Activated CD8-positive, alpha-beta memory T cell treated with anti-CD3 and anti-CD28 coated beads, Interleukin-2, amount 10 ng/mL, durations not matched to agents 7 days and 5 days (primary cell): ENCODE data around the gene TP53TG5. TPM values are rescaled to one million over a fixed set of nuclear protein-coding genes. Genes with fewer than 3 reads are reported as not detected.

Experiments used
- ATAC-seq: fragments of 150-1000 bp; cut with Tn5 transposase; one replicate; pipeline ENCODE4 v1.10.0; 2021; ENCODE audit warnings: moderate library complexity
- CTCF ChIA-PET: fragments of 350-600 bp; sonication (Branson Sonifier 250); formaldehyde crosslinking; loops from one replicate; lab custom pipeline; 2021; ENCODE audit warnings: antibody characterized with exemption; lab: Charles Lee
- DNase-seq: peaks from one replicate; pipeline ENCODE4 v3.0.0-alpha.2; 2020
- H3K27ac Mint-ChIP-seq: one replicate; pipeline ENCODE4 v1.8.0; 2021; ENCODE audit warnings: mild to moderate bottlenecking, mixed read lengths
- H3K27me3 Mint-ChIP-seq: one replicate; pipeline ENCODE4 v1.8.0; 2021; ENCODE audit warnings: mixed read lengths
- H3K36me3 Mint-ChIP-seq: one replicate; pipeline ENCODE4 v1.8.0; 2021; ENCODE audit warnings: mild to moderate bottlenecking, mixed read lengths
- H3K4me1 Mint-ChIP-seq: one replicate; pipeline ENCODE4 v1.8.0; 2021; ENCODE audit warnings: mixed read lengths
- H3K4me3 Mint-ChIP-seq: one replicate; pipeline ENCODE4 v1.8.0; 2021; ENCODE audit warnings: mild to moderate bottlenecking, moderate library complexity, mixed read lengths
- H3K9me3 Mint-ChIP-seq: one replicate; pipeline ENCODE4 v1.8.0; 2022; ENCODE audit warnings: low read depth, mixed read lengths
- total RNA-seq, 2 experiments: library from RNA; stranded (reverse); gene quantifications; one replicate each; pipeline ENCODE4 v1.2.3, GENCODE V29; 2021

The TP53TG5 gene
- total RNA-seq, 2 experiments from 2014 or later, result 0.15 TPM; not detected in 1

DNA sequence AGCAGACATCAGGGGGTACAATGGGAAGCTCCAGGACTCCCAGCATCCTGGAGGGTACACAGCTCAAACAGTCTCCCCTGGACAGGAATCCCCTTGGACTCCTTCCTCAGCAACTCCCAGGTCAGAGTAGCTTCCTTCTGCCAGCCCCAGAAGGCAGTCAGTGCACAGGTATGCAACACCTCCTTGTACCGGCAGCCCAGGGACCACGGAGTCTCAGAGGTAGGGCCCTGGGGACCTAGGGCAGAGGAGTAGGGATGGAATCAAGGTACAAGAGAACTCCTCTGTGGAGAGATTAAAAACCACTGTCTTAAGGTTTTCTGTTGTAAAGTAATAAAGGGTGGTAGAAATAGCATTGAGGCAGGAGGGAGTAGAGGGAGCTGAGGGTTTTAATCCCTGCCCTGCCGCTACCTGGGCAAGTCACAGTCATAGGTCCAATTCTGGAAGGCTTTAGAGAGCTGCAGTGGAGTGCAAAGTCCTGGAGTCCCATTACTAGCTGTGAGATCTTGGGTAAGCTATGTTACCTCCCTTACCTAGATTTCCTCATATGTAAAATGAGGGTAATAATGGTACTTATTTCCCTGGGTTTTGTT, 7.5 kb downstream of the TP53TG5 start:
- no peak overlapping the region for H3K27ac Mint-ChIP-seq
- H3K36me3 Mint-ChIP-seq, result peaks cover 22% of the 10 kb centered on the region
- peaks cover 51% of the 10 kb centered on the region for H3K4me1 Mint-ChIP-seq
- H3K27me3 Mint-ChIP-seq, result no peaks in the 10 kb centered on the region
- ATAC-seq, result no peak
- H3K4me3 Mint-ChIP-seq, result no peak overlapping the region
- no peaks in the 10 kb centered on the region for H3K9me3 Mint-ChIP-seq
- peak; percentile 37 for DNase-seq
- CTCF ChIA-PET, result interaction anchor here (1.2 to 19.3 kb wide), 8 partner anchors 8 to 79 kb away, joined by 3 to 478 read pairs (median 27); partner anchors contain the start of genes DBNDD2, PIGT, SDC4 and SYS1

GRCh38 chr20:45368221-45368980, 9.7 kb downstream of the TP53TG5 start:
- H3K9me3 Mint-ChIP-seq, result no peaks in the 10 kb centered on the region
- DNase-seq (peak; percentile 70), ATAC-seq (peak; percentile 57)
- H3K4me1 Mint-ChIP-seq, result peaks cover 54% of the 10 kb centered on the region
- peaks cover 27% of the 10 kb centered on the region for H3K36me3 Mint-ChIP-seq
- peak overlapping the region; percentile 73 for H3K27ac Mint-ChIP-seq
- H3K4me3 Mint-ChIP-seq, result peak overlapping the region; percentile 37
- CTCF ChIA-PET, result interaction anchor here (0.9 to 19.3 kb wide), 7 partner anchors 11 to 403 kb away, joined by 3 to 478 read pairs (median 4); no protein-coding TSS in a partner anchor
- no peaks in the 10 kb centered on the region for H3K27me3 Mint-ChIP-seq

- CTCF ChIA-PET, result interaction anchor here (2.4 to 19.3 kb wide), 2 partner anchors 67 to 83 kb away, joined by 6 to 478 read pairs; no protein-coding TSS in a partner anchor
- ATAC-seq (no peak), DNase-seq (no peak)
- Mint-ChIP-seq H3K27ac (no peak overlapping the region), H3K4me1 (peaks cover 52% of the 10 kb centered on the region), H3K27me3 (peaks cover 3% of the 10 kb centered on the region), H3K36me3 (peaks cover 27% of the 10 kb centered on the region), H3K4me3 (no peak overlapping the region), H3K9me3 (no peaks in the 10 kb centered on the region)
Measured at GRCh38 chr20:45367126-45367525, 11.0 kb downstream of the TP53TG5 start.

DNA sequence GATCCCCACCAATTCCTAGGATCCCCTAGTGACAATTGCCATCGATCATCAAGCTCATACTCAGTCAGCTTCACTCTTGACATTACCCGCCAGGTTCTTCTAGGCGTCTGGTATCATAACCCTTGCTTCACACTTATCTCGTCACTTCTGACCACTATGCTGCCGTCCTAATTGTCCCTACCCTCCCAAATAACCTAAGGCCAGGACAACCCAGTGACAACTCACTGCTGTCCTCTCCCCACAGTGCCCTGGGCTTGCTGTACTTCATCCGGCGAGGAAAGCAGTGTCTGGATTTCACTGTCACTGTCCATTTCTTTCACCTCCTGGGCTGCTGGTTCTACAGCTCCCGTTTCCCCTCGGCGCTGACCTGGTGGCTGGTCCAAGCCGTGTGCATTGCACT, 11.5 kb downstream of the TP53TG5 start:
- Mint-ChIP-seq H3K27me3 (peaks cover 3% of the 10 kb centered on the region), H3K36me3 (peaks cover 27% of the 10 kb centered on the region), H3K4me1 (peaks cover 56% of the 10 kb centered on the region), H3K9me3 (no peaks in the 10 kb centered on the region), H3K4me3 (no peak overlapping the region), H3K27ac (no peak overlapping the region)
- CTCF ChIA-PET, result interaction anchor here (19.3 kb wide), 1 partner anchor 67 kb away, joined by 478 read pairs; no protein-coding TSS in a partner anchor
- ATAC-seq, result no peak
- DNase-seq, result no peak

GRCh38 chr20:45366192-45366591, 11.9 kb downstream of the TP53TG5 start:
- Mint-ChIP-seq H3K4me1 (peaks cover 56% of the 10 kb centered on the region), H3K36me3 (peaks cover 27% of the 10 kb centered on the region), H3K4me3 (no peak overlapping the region), H3K27me3 (peaks cover 3% of the 10 kb centered on the region), H3K27ac (no peak overlapping the region), H3K9me3 (no peaks in the 10 kb centered on the region)
- ATAC-seq (no peak), DNase-seq (no peak)
- CTCF ChIA-PET, result interaction anchor here (19.3 kb wide), 1 partner anchor 68 kb away, joined by 478 read pairs; no protein-coding TSS in a partner anchor

- CTCF ChIA-PET, result interaction anchor here (0.7 to 19.3 kb wide), 6 partner anchors 8 to 295 kb away, joined by 3 to 478 read pairs (median 110); partner anchors contain the start of gene PIGT
- DNase-seq, result peak; percentile 30
- ATAC-seq, result no peak
- H3K4me1 Mint-ChIP-seq, result peaks cover 56% of the 10 kb centered on the region
- no peaks in the 10 kb centered on the region for H3K9me3 Mint-ChIP-seq
- H3K36me3 Mint-ChIP-seq, result peaks cover 27% of the 10 kb centered on the region
- no peak overlapping the region for H3K27ac Mint-ChIP-seq
- H3K27me3 Mint-ChIP-seq, result peaks cover 3% of the 10 kb centered on the region
- no peak overlapping the region for H3K4me3 Mint-ChIP-seq
Measured at GRCh38 chr20:45365444-45365970, 12.6 kb downstream of the TP53TG5 start.

- peaks cover 3% of the 10 kb centered on the region for H3K27me3 Mint-ChIP-seq
- peak overlapping the region; percentile 97 for H3K27ac Mint-ChIP-seq
- peak overlapping the region; percentile 100 for H3K4me3 Mint-ChIP-seq
- H3K9me3 Mint-ChIP-seq, result no peaks in the 10 kb centered on the region
- peaks cover 54% of the 10 kb centered on the region for H3K4me1 Mint-ChIP-seq
- ATAC-seq (no peak), DNase-seq (peak; percentile 39)
- CTCF ChIA-PET, result interaction anchor here (0.7 to 19.3 kb wide), 26 partner anchors 10 to 606 kb away, joined by 3 to 478 read pairs (median 6); partner anchors contain the start of genes PIGT and SDC4
- peaks cover 27% of the 10 kb centered on the region for H3K36me3 Mint-ChIP-seq
Measured at GRCh38 chr20:45363611-45364492, 14.3 kb downstream of the TP53TG5 start.

DNA sequence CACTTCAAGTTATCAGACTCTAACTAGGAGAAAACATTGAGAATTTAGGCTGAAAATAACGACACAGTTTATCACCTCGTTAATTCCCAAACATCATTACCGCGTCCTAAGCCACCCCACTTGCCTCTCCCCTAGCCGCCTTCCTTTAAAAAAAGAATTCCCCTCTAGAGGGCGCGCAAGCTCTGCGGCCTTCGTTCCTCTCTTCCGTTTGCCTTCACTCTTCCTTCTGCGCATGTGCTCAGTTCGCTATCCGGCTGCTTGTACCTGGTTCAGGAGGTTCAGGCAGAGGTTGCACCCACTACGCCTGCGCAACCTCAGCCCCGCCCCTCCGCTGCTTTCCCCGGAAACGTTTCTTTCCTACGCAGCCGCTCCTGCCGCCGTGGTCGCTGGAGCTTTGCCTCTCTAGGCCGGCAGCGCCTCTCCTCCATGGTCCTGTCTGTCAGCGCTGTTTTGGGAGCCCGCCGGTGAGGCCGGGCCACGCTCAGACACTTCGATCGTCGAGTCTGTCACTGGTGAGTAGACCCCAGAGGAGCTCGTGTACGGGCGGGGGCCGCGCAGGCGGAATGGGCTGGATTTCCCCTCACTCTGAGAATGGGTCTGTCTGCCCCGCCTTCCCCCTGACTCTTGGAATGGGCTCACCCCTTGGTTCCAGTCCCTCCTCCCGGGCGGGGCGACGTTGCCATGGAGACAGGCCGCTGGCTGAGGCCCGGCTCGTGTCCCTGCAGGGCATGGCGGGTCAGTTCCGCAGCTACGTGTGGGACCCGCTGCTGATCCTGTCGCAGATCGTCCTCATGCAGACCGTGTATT, 15.1 kb downstream of the TP53TG5 start, which contains the start of gene SYS1:
Gene SYS1 (plus strand): TSS at position 353 of the 807 bp plus-strand sequence. CDS start 376 bp downstream, at position 729.
- Mint-ChIP-seq H3K27me3 (peaks cover 3% of the 10 kb centered on the region), H3K9me3 (no peaks in the 10 kb centered on the region), H3K36me3 (peaks cover 23% of the 10 kb centered on the region), H3K27ac (peak within 1 kb of the TSS; percentile 97), H3K4me1 (peaks cover 52% of the 10 kb centered on the region), H3K4me3 (peak within 1 kb of the TSS; percentile 100)
- peak; percentile 92 for ATAC-seq
- CTCF ChIA-PET, result interaction anchor here (0.7 to 19.3 kb wide), 32 partner anchors 10 to 606 kb away, joined by 3 to 478 read pairs (median 5); partner anchors contain the start of genes PIGT and SDC4
- peak; percentile 99 for DNase-seq

DNA sequence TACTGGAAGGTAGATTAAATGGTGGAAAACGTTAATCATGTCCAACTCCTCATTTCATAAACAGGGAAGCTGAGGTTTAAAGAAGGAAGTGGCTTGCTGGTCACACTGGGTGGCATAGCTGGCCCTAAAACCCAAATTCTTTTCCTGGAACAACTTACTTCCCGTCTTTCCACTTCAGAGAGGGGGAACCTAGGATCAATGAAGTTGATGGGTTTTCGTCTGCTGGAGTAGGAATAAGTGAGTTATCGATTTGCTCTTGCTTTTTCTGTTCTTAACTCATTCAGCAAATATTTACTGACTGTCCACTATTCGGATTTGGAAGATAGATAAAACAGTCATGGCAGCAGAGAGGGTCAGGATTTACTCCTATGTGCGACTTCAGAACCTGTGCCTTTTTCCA, 16.3 kb downstream of the TP53TG5 start:
- Mint-ChIP-seq H3K4me3 (no peak overlapping the region), H3K27me3 (peaks cover 3% of the 10 kb centered on the region), H3K27ac (no peak overlapping the region), H3K9me3 (no peaks in the 10 kb centered on the region), H3K36me3 (peaks cover 12% of the 10 kb centered on the region), H3K4me1 (peaks cover 51% of the 10 kb centered on the region)
- CTCF ChIA-PET, result interaction anchor here (0.8 to 19.3 kb wide), 15 partner anchors 9 to 409 kb away, joined by 3 to 478 read pairs (median 10); partner anchors contain the start of gene PIGT
- DNase-seq (no peak), ATAC-seq (no peak)

GRCh38 chr20:45359406-45360148, 18.5 kb downstream of the TP53TG5 start:
- H3K9me3 Mint-ChIP-seq, result no peaks in the 10 kb centered on the region
- no peak overlapping the region for H3K27ac Mint-ChIP-seq
- H3K4me1 Mint-ChIP-seq, result peaks cover 54% of the 10 kb centered on the region
- CTCF ChIA-PET, result interaction anchor here (1.0 to 19.3 kb wide), 7 partner anchors 11 to 411 kb away, joined by 3 to 478 read pairs (median 100); partner anchors contain the start of gene SDC4
- ATAC-seq (no peak), DNase-seq (no peak)
- peaks cover 3% of the 10 kb centered on the region for H3K27me3 Mint-ChIP-seq
- no peak overlapping the region for H3K4me3 Mint-ChIP-seq
- H3K36me3 Mint-ChIP-seq, result no peaks in the 10 kb centered on the region

DNA sequence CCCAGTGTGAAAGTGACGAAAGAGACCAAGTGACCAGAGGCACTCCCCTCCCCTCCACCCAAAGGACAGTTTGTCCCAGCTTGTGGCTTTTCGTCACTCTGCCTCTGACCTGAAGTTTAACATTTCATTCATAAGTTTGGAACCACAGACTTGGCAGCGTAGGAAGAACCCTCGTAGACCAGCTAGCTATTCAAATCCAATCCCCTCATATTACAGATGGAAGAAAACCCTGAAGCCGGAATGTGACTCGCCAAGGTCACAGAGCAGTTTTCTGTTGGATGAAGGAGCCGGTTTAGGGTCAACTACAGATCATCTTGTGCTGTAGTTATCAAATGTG, 19.1 kb downstream of the TP53TG5 start:
- H3K4me1 Mint-ChIP-seq, result peaks cover 57% of the 10 kb centered on the region
- CTCF ChIA-PET, result interaction anchor here (1.0 to 19.3 kb wide), 6 partner anchors 11 to 412 kb away, joined by 4 to 478 read pairs (median 110); partner anchors contain the start of gene SDC4
- no peak overlapping the region for H3K4me3 Mint-ChIP-seq
- ATAC-seq (no peak), DNase-seq (no peak)
- H3K27ac Mint-ChIP-seq, result no peak overlapping the region
- H3K36me3 Mint-ChIP-seq, result no peaks in the 10 kb centered on the region
- no peaks in the 10 kb centered on the region for H3K9me3 Mint-ChIP-seq
- peaks cover 3% of the 10 kb centered on the region for H3K27me3 Mint-ChIP-seq
